Measurements from ENCODE around the gene PIP5K1A. TPM values are rescaled to one million over a fixed set of nuclear protein-coding genes. Genes with fewer than 3 reads are reported as not detected.

PIP5K1A gene
- total RNA-seq, 4 donors from 2014 or later, result 21.5 to 49.2 (median 36.6) TPM

DNA sequence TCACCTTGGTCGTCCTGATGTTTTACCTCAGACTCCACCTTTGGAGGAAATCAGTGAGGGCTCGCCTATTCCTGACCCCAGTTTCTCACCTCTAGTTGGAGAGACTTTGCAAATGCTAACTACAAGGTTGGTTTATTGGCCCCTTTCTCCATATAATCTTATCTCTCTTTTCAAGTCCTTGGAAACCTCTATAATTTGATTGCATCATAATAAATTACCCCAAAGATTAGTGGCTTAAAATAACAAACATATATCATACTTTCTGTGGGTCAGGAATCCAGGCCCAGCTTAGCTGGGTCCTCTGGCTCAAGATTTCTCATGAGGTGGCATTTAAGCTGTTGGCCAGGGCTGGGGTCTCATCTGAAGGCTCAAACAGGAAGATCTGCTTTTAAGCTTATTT is 44.1 kb downstream of the PIP5K1A start:
- no peaks in the 10 kb centered on the region for H3K4me1 ChIP-seq
- H3K36me3 ChIP-seq, result peaks cover 31 to 100% (median 72%) of the 10 kb centered on the region in 3 donors
- no peaks in the 10 kb centered on the region for H3K27me3 ChIP-seq
- H3K9me3 ChIP-seq, result no peaks in the 10 kb centered on the region
- 91 to 92% methylated on average over 2 of the region's 2 CpGs for WGBS, 2 donors
- H3K27ac ChIP-seq, result no peak overlapping the region
- TF ChIP-seq CTCF (IDR thresholded peaks at IDR 0.05) (no peak), POLR2A (IDR thresholded peaks at IDR 0.05) (no peak)
- intact Hi-C loops (cut with DNase I), result no loop called here
- DNase-seq, result no peak
- no peak overlapping the region for H3K4me3 ChIP-seq

GRCh38 chr1:151243683-151244216 is 45.4 kb downstream of the PIP5K1A start:
- no peaks in the 10 kb centered on the region for H3K4me1 ChIP-seq
- no peaks in the 10 kb centered on the region for H3K27me3 ChIP-seq
- WGBS, 2 donors, result 78 to 83% methylated on average over 4 to 5 of the region's 5 CpGs
- TF ChIP-seq CTCF (IDR thresholded peaks at IDR 0.05), result no peak
- no peak for TF ChIP-seq POLR2A (IDR thresholded peaks at IDR 0.05)
- H3K27ac ChIP-seq, result no peak overlapping the region
- no peak overlapping the region for H3K4me3 ChIP-seq
- peaks cover 31 to 100% (median 74%) of the 10 kb centered on the region in 3 donors for H3K36me3 ChIP-seq
- intact Hi-C loops (cut with DNase I), result no loop called here
- DNase-seq, result no peak
- H3K9me3 ChIP-seq, result no peaks in the 10 kb centered on the region

- intact Hi-C loops (cut with DNase I), result no loop called here
- H3K4me1 ChIP-seq, result no peaks in the 10 kb centered on the region
- H3K36me3 ChIP-seq, result peaks cover 12 to 88% (median 49%) of the 10 kb centered on the region in 3 donors
- WGBS, 2 donors, result 71 to 82% methylated on average over 2 of the region's 2 CpGs
- H3K27ac ChIP-seq, result no peak overlapping the region
- no peak for DNase-seq
- H3K27me3 ChIP-seq, result no peaks in the 10 kb centered on the region
- TF ChIP-seq POLR2A (IDR thresholded peaks at IDR 0.05) (no peak), CTCF (IDR thresholded peaks at IDR 0.05) (no peak)
- no peak overlapping the region for H3K4me3 ChIP-seq
- no peaks in the 10 kb centered on the region for H3K9me3 ChIP-seq
These were observed 48.4 kb downstream of the PIP5K1A start for GRCh38 chr1:151246786-151247185.

- no peaks in the 10 kb centered on the region for H3K27me3 ChIP-seq
- peaks cover 0 to 37% (median 21%) of the 10 kb centered on the region in 3 donors for H3K36me3 ChIP-seq
- H3K27ac ChIP-seq, result no peak overlapping the region
- peak; percentile 18 for DNase-seq
- peaks cover 9 to 24% (median 11%) of the 10 kb centered on the region in 3 donors for H3K4me1 ChIP-seq
- no peak overlapping the region for H3K4me3 ChIP-seq
- TF ChIP-seq POLR2A (IDR thresholded peaks at IDR 0.05) (no peak), CTCF (IDR thresholded peaks at IDR 0.05) (peak; percentile 43 to 85 (median 78))
- intact Hi-C loops (cut with DNase I), result loop anchor here (5.0 kb wide), 1 partner anchor 55 kb away; the partner anchor contains the start of gene PIP5K1A
- no peaks in the 10 kb centered on the region for H3K9me3 ChIP-seq
- 58 to 62% methylated on average over 16 of the region's 16 CpGs for WGBS, 2 donors
These were observed 53.5 kb downstream of the PIP5K1A start for GRCh38 chr1:151251656-151252470.
